LHCN-M2 (cell line): ENCODE measurements around the gene PDCD2L. TPM values are rescaled to one million over a fixed set of nuclear protein-coding genes. Genes with fewer than 3 reads are reported as not detected.
A peak's percentile ranks its signal among the peaks of the same experiment; 100 is the strongest.
"Not testable (repeated sequence)": the region's sequence is repeated elsewhere in the genome, so short reads cannot be mapped to it uniquely, and the experiment has no call there.

ENCODE experiments used
- DNase-seq: peaks from one replicate; pipeline ENCODE4 v3.0.0-alpha.2; 2012; ENCODE audit warnings: low read depth
- polyA plus RNA-seq: library from polyadenylated mRNA; unstranded; fragments of >200 nt; gene quantifications from one replicate; pipeline ENCODE4 v1.2.1, GENCODE V29; 2012; ENCODE audit warnings: missing spikeins
- total RNA-seq: library from RNA; depleted of rRNA; stranded (reverse); fragments of >200 nt; gene quantifications from 2 replicates; pipeline ENCODE4 v1.2.3, GENCODE V29; 2014; rRNA removed

The PDCD2L gene
- total RNA-seq, result 18.7 and 22.7 TPM in 2 replicates
- 11.2 TPM for polyA plus RNA-seq

GRCh38 chr19:34404109-34404909 lies at the start of gene PDCD2L:
PDCD2L (plus strand) TSS chr19:34404399; CDS start chr19:34404431, 32 bp downstream.
- DNase-seq, result peak; percentile 84

- no peak for DNase-seq
These were observed 49.0 kb upstream of the PDCD2L start for GRCh38 chr19:34355201-34355600.

- no peak for DNase-seq
These were observed 47.3 kb upstream of the PDCD2L start for GRCh38 chr19:34356875-34357274.

- DNase-seq, result no peak
These were observed 46.8 kb upstream of the PDCD2L start for GRCh38 chr19:34357431-34357830.

GRCh38 chr19:34359140-34359953 lies 44.9 kb upstream of the PDCD2L start:
- peak; percentile 96 for DNase-seq

- no peak for DNase-seq
These were observed 44.3 kb upstream of the PDCD2L start for GRCh38 chr19:34359954-34360315.

GRCh38 chr19:34360354-34360909 lies 43.8 kb upstream of the PDCD2L start:
- no peak for DNase-seq

GRCh38 chr19:34362679-34363069 lies 41.5 kb upstream of the PDCD2L start:
- no peak for DNase-seq

- DNase-seq, result no peak
These were observed 41.1 kb upstream of the PDCD2L start for GRCh38 chr19:34363094-34363493.

- no peak for DNase-seq
These were observed 40.3 kb upstream of the PDCD2L start for GRCh38 chr19:34363930-34364329.

- DNase-seq, result no peak
These were observed 39.8 kb upstream of the PDCD2L start for GRCh38 chr19:34364462-34364829.

- DNase-seq, result peak; percentile 38
These were observed 39.3 kb upstream of the PDCD2L start, which contains the start of gene GPI for GRCh38 chr19:34364830-34365462. GPI (plus strand) TSS chr19:34365196; CDS start chr19:34365267, 71 bp downstream.

- no peak for DNase-seq
These were observed 38.5 kb upstream of the PDCD2L start for GRCh38 chr19:34365463-34366401.

- no peak for DNase-seq
These were observed 37.2 kb upstream of the PDCD2L start for GRCh38 chr19:34366738-34367623.

- no peak for DNase-seq
These were observed 36.6 kb upstream of the PDCD2L start for GRCh38 chr19:34367624-34367957.

- DNase-seq, result no peak
These were observed 35.9 kb upstream of the PDCD2L start for GRCh38 chr19:34368338-34368737.

GRCh38 chr19:34369166-34369565 lies 35.0 kb upstream of the PDCD2L start:
- DNase-seq, result not testable (repeated sequence)

- DNase-seq, result no peak
These were observed 34.1 kb upstream of the PDCD2L start for GRCh38 chr19:34370117-34370516.

GRCh38 chr19:34370983-34371382 lies 33.2 kb upstream of the PDCD2L start:
- DNase-seq, result no peak
